GM12865 (cell line): ENCODE measurements around the gene TARBP1.

Source experiments
- DNase-seq: peaks from one replicate; pipeline ENCODE4 v3.0.0; 2010; ENCODE audit warnings: low read depth
- H3K4me3 ChIP-seq: 2 replicates; pipeline ENCODE4 v1.5.1; 2011; ENCODE audit warnings: mild to moderate bottlenecking, low read depth, low read length, control low read depth
- TF ChIP-seq, protein P1 (sequence below): IDR thresholded peaks from 2 replicates; pipeline ENCODE4 v1.5.1; 2011; ENCODE audit warnings: low read length, control low read depth, low read depth, inconsistent platforms; ENCODE audit not compliant: insufficient read depth; ENCODE audit errors: missing control alignments

The TARBP1 gene, protein sequence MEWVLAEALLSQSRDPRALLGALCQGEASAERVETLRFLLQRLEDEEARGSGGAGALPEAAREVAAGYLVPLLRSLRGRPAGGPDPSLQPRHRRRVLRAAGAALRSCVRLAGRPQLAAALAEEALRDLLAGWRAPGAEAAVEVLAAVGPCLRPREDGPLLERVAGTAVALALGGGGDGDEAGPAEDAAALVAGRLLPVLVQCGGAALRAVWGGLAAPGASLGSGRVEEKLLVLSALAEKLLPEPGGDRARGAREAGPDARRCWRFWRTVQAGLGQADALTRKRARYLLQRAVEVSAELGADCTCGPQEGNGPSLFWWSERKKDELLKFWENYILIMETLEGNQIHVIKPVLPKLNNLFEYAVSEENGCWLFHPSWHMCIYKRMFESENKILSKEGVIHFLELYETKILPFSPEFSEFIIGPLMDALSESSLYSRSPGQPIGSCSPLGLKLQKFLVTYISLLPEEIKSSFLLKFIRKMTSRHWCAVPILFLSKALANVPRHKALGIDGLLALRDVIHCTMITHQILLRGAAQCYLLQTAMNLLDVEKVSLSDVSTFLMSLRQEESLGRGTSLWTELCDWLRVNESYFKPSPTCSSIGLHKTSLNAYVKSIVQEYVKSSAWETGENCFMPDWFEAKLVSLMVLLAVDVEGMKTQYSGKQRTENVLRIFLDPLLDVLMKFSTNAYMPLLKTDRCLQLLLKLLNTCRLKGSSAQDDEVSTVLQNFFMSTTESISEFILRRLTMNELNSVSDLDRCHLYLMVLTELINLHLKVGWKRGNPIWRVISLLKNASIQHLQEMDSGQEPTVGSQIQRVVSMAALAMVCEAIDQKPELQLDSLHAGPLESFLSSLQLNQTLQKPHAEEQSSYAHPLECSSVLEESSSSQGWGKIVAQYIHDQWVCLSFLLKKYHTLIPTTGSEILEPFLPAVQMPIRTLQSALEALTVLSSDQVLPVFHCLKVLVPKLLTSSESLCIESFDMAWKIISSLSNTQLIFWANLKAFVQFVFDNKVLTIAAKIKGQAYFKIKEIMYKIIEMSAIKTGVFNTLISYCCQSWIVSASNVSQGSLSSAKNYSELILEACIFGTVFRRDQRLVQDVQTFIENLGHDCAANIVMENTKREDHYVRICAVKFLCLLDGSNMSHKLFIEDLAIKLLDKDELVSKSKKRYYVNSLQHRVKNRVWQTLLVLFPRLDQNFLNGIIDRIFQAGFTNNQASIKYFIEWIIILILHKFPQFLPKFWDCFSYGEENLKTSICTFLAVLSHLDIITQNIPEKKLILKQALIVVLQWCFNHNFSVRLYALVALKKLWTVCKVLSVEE (N-terminal part only)

GRCh38 chr1:234478481-234479309 lies at the start of gene TARBP1:
TARBP1 (minus strand) TSS chr1:234479179; CDS start chr1:234479103, 76 bp downstream.
- DNase-seq: peak; percentile 91
- TF ChIP-seq, protein P1, sequence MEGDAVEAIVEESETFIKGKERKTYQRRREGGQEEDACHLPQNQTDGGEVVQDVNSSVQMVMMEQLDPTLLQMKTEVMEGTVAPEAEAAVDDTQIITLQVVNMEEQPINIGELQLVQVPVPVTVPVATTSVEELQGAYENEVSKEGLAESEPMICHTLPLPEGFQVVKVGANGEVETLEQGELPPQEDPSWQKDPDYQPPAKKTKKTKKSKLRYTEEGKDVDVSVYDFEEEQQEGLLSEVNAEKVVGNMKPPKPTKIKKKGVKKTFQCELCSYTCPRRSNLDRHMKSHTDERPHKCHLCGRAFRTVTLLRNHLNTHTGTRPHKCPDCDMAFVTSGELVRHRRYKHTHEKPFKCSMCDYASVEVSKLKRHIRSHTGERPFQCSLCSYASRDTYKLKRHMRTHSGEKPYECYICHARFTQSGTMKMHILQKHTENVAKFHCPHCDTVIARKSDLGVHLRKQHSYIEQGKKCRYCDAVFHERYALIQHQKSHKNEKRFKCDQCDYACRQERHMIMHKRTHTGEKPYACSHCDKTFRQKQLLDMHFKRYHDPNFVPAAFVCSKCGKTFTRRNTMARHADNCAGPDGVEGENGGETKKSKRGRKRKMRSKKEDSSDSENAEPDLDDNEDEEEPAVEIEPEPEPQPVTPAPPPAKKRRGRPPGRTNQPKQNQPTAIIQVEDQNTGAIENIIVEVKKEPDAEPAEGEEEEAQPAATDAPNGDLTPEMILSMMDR: peak; percentile 28

DNA sequence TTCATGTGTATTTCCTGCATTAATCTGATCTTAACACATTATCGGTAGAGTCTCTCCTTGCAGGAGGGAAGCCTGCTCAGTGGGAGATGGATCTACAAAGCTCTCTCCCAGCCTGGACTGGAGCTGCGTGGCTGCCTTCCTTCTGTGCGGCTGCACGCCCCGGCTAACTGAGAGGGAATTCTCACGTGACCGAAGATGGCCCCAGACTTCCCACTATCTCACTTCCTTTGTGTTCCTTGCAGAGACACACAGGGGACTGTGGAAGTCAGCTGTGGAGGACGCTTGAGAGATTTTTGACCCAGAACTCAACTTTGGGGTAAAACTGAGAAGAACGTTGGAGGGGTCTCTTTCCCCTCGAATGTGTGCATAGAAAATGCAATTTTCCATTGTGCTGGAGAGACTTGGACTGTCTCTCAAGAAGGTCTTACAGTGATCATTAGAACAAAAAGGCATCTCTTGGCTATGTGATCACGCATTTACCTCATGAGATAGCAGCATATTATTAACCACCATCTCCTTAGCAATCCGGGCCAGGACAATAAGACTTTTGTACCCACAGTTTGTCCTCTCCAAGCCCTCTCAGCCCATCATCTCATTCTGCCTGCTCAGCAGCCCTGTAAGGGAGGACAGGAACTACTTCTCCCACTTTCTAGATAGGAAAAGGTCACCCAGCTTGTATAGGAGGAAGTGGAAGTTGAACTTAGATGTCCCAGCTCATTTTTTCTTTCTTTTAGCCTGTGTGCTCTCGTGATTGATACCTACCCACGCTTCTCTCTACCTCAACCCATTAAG lies 49.3 kb upstream of the TARBP1 start:
- no peak for DNase-seq
- TF ChIP-seq, protein P1: no peak

More at GRCh38 chr1:234478481-234479309, at the start of gene TARBP1:
- H3K4me3 ChIP-seq: peak within 1 kb of the TSS; percentile 85

DNA sequence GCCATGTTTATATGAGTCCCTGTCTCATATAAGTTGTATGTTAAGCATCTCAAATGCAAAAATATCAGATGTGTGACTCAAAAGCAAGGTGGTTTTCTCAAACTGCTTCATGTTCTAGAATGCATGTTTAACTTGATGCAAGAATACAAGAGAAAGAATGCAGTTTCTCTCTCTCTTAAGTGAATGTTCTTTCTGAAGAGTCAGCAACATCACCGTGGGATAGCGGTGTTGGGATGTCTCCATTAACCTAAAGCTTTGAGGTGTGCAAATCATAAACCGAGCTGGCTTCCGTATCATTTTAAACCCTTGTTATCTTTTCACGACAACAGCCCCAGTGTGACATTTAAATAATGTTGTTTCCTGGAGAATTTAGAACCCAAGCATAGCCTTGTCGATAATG lies 48.4 kb upstream of the TARBP1 start:
- TF ChIP-seq, protein P1: no peak
- no peak for DNase-seq
- H3K4me3 ChIP-seq: no peak overlapping the region

More for the DNA sequence above, 49.3 kb upstream of the TARBP1 start:
- H3K4me3 ChIP-seq: no peak overlapping the region

DNA sequence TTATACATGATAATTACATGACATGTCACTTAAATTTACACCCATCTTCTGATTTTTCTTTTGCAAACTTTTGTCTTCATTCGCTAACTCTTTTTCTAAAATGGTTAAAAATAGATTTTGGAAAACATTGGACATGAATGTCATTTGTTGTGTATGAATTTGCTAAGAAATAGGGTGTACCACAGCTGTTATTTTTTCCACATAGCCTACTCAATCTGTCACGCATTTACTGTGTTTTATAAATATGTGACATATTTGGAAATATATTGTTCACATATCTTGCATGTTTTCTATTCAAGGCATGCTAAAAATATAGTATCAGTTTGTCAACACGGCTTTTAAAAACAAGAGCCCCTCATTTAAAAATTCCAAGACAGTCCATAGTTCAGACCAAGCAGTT lies 47.9 kb upstream of the TARBP1 start:
- TF ChIP-seq, protein P1: no peak
- H3K4me3 ChIP-seq: no peak overlapping the region
- no peak for DNase-seq

DNA sequence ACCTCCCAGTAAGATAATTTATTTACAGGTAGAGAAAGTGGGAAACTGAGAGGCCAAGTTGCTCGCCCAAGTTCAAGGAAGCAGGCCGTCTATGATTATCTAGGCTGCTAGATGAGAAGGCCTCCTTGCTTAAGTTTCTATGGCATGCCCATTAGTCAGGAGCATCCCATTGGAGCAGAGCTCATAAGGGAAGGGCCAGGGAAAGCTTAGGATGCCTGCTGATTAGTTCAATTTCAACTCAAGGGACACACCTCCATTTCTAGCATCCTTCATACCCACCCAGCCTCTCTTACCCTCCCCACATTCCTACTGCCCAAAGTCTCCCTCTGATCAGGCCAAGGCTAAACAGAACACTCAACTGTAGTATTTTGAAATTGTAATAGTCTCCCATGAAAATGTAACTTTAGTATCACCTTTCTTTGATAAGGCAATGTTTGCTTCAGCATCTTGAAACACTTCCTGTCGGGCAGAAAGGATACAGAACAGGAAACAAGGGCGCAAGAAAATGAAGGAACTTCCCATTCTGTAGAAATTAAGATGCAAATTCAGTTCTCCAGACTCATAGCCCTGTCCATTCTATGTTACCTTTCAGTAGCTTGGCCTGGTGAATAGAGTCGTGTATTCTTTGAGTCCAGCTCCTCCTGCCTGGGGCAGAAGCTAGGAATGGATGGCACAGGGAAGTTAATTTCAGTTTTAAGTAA lies 46.3 kb upstream of the TARBP1 start:
- TF ChIP-seq, protein P1: no peak
- DNase-seq: no peak
- H3K4me3 ChIP-seq: no peak overlapping the region
